ENCODE measurements around the gene OR6C6. TPM values are rescaled to one million over a fixed set of nuclear protein-coding genes. Genes with fewer than 3 reads are reported as not detected.
"Not testable (repeated sequence)": the region's sequence is repeated elsewhere in the genome, so short reads cannot be mapped to it uniquely, and the experiment has no call there.

OR6C6 gene
- total RNA-seq: not detected

- TF ChIP-seq CTCF (IDR thresholded peaks at IDR 0.05): no peak
- DNase-seq (ENCODE audit: low spot score) (no peak), ATAC-seq (ENCODE audit: low FRiP score) (no peak)
Observed at GRCh38 chr12:55296469-55296868, at the start of gene OR6C6. Gene OR6C6 (minus strand): TSS chr12:55296569. CDS start chr12:55295232, 1,337 bp downstream.

GRCh38 chr12:55336002-55336401, 39.6 kb upstream of the OR6C6 start:
- DNase-seq (ENCODE audit: low spot score) (no peak), ATAC-seq (ENCODE audit: low FRiP score) (no peak)
- TF ChIP-seq CTCF (IDR thresholded peaks at IDR 0.05): no peak

GRCh38 chr12:55330446-55330845, 34.1 kb upstream of the OR6C6 start, which contains the start of gene OR6C3:
Gene OR6C3 (plus strand): TSS chr12:55330746. CDS start chr12:55331701, 955 bp downstream.
- TF ChIP-seq CTCF (IDR thresholded peaks at IDR 0.05): no peak
- ATAC-seq (ENCODE audit: low FRiP score) (no peak), DNase-seq (ENCODE audit: low spot score) (no peak)

- ATAC-seq (ENCODE audit: low FRiP score): not testable (repeated sequence)
Observed at GRCh38 chr12:55325801-55326200, 29.4 kb upstream of the OR6C6 start.

GRCh38 chr12:55320201-55320600, 23.8 kb upstream of the OR6C6 start:
- DNase-seq (ENCODE audit: low spot score): no peak
- ATAC-seq (ENCODE audit: low FRiP score): no peak
- TF ChIP-seq CTCF (IDR thresholded peaks at IDR 0.05): no peak

More at GRCh38 chr12:55325801-55326200, 29.4 kb upstream of the OR6C6 start:
- DNase-seq (ENCODE audit: low spot score): not testable (repeated sequence)

- TF ChIP-seq CTCF (IDR thresholded peaks at IDR 0.05): no peak
- no peak for DNase-seq (ENCODE audit: low spot score)
- ATAC-seq (ENCODE audit: low FRiP score): no peak
Observed at GRCh38 chr12:55314043-55314442, 17.7 kb upstream of the OR6C6 start, which contains the start of gene OR6C1. Gene OR6C1 (plus strand): TSS chr12:55314343. CDS start chr12:55320600, 6,257 bp downstream.

GRCh38 chr12:55289999-55290398, 6.4 kb downstream of the OR6C6 start:
- DNase-seq (ENCODE audit: low spot score): no peak
- no peak for ATAC-seq (ENCODE audit: low FRiP score)
- TF ChIP-seq CTCF (IDR thresholded peaks at IDR 0.05): no peak
